Astrocyte of the spinal cord (primary cell): Measurements from ENCODE around the gene KCNF1.

Source experiments
- DNase-seq: peaks from one replicate; pipeline ENCODE4 v3.0.0; 2011; ENCODE audit warnings: low read depth, low spot score
- H3K4me3 ChIP-seq: 2 replicates; pipeline ENCODE4 v1.5.1; 2011; ENCODE audit warnings: low read depth, mild to moderate bottlenecking, low read length, moderate library complexity
- in situ Hi-C: cut with HindIII; loops from 2 replicates; pipeline ENCODE4 v1.10.0; 2017; ENCODE audit warnings: low sequenced_read_pairs
- TF ChIP-seq, protein P1 (sequence below): IDR thresholded peaks from 2 replicates; pipeline ENCODE4 v1.5.1; 2012; ENCODE audit warnings: low read depth, mild to moderate bottlenecking, low read length, inconsistent platforms

KCNF1 gene

DNA sequence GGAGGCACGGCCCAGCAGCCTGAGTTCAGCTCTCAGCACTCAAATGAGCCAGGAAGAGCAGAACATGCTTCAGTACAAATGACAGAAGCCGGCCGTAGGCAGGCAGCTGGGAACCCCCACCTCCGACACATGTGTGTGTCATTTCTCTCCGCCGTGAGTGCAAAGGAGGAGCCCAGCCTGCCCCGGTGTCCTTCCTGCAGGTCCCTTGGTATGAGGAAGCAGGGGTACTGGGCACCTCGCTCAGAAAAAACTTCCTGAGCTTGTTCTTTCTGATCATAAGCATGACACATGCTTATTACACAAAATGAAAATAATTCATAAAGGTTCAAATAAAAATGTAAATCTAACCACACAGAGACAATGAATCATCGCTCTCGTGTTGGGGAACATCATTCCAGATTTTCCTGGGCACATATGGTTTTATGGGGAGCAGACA is 35.3 kb downstream of the KCNF1 start:
- peak; percentile 28 for DNase-seq
- in situ Hi-C loops = no loop called here
- no peak overlapping the region for H3K4me3 ChIP-seq
- TF ChIP-seq, protein P1, sequence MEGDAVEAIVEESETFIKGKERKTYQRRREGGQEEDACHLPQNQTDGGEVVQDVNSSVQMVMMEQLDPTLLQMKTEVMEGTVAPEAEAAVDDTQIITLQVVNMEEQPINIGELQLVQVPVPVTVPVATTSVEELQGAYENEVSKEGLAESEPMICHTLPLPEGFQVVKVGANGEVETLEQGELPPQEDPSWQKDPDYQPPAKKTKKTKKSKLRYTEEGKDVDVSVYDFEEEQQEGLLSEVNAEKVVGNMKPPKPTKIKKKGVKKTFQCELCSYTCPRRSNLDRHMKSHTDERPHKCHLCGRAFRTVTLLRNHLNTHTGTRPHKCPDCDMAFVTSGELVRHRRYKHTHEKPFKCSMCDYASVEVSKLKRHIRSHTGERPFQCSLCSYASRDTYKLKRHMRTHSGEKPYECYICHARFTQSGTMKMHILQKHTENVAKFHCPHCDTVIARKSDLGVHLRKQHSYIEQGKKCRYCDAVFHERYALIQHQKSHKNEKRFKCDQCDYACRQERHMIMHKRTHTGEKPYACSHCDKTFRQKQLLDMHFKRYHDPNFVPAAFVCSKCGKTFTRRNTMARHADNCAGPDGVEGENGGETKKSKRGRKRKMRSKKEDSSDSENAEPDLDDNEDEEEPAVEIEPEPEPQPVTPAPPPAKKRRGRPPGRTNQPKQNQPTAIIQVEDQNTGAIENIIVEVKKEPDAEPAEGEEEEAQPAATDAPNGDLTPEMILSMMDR = no peak

DNA sequence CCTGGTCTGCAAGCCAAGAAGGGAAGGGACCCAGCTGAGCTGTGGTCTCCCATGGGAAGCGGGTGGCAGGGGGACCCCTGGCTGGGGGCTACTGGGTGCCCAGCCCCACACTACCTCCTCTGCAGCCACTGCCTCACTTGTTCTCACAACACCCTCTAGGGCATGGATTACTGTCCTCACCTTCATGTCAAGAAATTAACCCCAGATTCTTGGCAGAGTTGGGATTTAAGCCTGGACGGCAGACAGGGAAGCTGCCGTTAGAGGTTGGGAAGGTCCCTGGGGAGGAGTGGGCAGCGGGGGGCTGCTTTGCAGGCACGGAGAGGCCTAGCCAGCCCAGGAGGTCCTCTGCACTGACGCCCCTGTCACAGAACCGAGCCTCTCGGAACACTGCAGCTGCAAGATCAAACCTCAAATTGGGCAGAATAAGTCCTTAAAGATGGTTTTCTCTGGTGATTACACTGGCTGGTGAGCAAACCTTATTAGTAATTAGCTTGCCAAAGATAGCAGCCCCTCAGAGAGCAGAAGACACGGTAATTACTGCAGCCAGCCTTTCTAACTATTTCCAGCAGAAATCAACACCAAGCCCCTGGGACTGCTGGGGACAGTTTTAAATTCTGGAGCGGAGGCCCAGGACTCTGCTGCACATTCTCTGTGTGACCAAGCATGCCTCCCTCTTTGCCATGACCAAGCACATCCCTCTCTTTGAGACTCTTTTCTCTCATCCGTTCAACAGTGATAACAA is 35.9 kb downstream of the KCNF1 start:
- H3K4me3 ChIP-seq = no peak overlapping the region
- in situ Hi-C loops = no loop called here
- TF ChIP-seq, protein P1 = no peak
- peak; percentile 1 for DNase-seq

DNA sequence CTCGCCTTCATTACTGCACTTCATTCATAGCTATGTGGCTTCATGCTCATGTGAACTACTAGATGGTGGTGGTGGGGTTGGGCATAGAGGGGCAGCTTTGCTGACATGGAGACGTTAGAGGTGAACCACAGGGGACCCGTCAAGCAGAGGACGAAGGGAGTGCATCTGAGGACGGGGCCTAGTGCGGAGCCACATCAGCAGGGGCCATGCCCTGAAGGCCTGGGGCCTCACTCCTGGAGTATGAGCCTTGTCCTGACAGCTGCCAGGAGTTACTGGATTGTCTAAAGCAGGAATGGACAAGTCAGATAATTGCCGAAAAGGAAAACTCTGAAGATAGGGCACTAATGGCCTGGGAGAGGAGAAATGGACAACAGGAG is 36.4 kb downstream of the KCNF1 start:
- TF ChIP-seq, protein P1 = no peak
- in situ Hi-C loops = no loop called here
- no peak overlapping the region for H3K4me3 ChIP-seq
- no peak for DNase-seq

DNA sequence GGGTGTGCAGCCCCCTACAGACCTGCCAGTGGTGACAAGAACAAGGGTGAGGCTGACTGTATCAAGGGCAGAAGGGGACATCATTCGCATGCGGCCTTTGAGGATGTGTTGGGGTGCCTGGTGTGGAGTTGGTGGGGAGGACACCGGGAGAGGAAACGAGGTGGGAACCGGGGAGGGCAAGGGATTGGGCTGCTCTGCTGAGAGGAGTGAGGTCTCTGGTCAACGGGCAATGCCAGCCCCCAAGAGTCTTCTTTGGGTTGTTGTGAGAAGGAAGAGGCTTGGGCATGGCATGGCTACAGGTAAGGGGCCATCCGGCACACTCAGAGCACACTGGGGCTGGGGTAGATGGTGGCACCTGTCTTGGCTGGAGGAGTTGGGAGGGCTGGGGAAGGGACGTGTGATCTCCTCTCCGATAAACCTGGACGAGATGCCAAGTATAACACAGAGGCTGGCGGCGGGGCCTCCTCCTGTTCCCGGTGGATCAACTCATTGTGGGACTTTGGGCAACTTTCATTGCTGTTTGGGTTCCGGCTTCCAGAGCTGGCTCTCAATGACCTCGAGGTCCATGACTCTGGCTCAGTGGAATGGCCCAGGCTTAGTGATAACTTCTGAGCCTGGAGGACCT is 37.0 kb downstream of the KCNF1 start:
- H3K4me3 ChIP-seq = no peak overlapping the region
- in situ Hi-C loops = no loop called here
- no peak for DNase-seq
- TF ChIP-seq, protein P1 = no peak

DNA sequence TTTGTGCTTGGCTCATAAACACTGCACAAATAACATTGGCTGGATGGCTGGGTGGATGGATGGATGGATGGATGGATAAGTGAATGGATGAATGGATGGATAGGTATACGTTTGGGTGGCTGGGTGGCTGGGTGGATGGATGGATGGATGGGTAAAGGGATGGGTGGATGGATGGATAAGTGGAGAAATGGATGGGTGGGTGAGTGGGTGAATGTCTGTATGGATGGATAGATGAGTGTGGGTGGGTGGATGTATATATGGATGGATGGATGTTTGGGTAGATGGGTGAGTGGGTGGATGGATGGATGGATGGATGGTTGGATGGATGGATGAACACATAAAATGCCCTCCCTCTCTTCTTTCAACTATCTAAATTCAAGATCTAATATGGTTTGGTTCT is 38.1 kb downstream of the KCNF1 start:
- no peak overlapping the region for H3K4me3 ChIP-seq
- in situ Hi-C loops = no loop called here
- TF ChIP-seq, protein P1 = no peak
- no peak for DNase-seq

DNA sequence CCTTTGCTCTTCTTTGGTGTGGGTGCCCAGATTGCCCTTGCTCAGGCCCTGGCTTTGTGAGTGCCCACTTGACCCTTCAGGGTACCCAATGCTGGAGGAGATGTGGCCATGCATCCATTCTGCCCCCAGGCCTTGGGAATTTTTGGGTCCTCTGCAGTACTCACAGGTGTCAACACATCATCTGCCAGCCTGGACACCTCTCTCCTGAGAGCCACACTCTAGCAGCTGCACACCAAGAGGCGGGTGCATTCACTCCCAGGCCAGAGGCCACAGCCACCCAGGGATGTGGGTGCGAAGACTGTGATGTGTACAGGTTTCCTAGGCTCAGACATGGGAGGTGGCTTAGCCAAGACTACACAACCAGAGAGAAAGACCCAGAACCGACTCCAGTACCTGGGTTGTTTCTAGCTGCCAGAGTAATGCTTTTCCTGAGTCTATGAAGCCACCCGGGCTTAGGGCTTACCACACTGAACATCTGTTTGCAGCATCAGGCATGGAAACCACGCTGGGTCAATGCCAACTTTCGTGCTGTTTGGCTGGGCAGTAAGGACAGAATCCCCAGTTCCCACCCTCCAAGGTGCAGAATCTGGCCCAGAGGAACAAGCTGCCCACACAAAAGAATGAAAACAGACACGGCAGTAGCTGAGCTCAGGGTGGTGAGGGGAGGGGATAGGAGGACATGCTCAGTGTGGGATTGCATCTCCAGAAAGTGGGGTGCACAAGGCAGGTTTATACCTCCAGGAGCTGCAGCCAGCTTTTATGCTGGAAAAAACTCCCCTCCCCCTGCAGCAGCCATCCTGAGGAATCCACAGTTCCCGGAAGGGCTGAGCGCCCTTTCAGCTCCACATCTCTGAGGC is 40.1 kb downstream of the KCNF1 start:
- DNase-seq = peak; percentile 2
- in situ Hi-C loops = no loop called here
- no peak overlapping the region for H3K4me3 ChIP-seq
- TF ChIP-seq, protein P1 = no peak
